ENCODE measurements around the gene MYB.
A peak's percentile ranks its signal among the peaks of the same experiment; 100 is the strongest.

The MYB gene

DNA sequence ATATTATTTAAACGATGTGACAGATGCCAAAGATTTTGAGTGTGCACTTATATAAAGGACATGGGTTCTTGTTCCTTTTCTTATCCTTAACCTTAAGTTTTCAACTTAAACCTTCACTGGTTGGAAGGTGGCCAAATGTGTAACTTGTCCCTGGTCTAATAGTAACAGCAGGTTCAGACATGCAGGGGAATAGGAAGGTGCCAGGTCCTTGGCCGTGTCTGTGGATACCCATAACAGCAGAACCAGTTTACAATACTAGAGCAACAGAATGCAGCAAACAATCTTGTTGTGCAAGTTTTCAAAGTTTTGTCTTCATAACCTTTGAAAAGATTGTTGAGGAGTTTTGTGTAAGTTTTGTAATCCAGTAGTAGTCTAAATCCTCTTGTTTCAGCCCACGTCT is 4.4 kb downstream of the MYB start:
- no peak for TF ChIP-seq CTCF (IDR thresholded peaks at IDR 0.05; ENCODE audit: control extremely low read depth, extremely low read depth, low read depth, missing control alignments)
- ChIA-PET CTCF (interaction anchor here (1.5 to 6.3 kb wide), 5 partner anchors 22 to 131 kb away, joined by 3 to 41 read pairs (median 23); partner anchors contain the start of gene HBS1L), POLR2A (no interaction called here)
- no peak for DNase-seq (ENCODE audit: extremely low spot score)

GRCh38 chr6:135186255-135186654 is 5.1 kb downstream of the MYB start:
- ChIA-PET POLR2A (no interaction called here), CTCF (interaction anchor here (0.9 to 5.4 kb wide), 2 partner anchors 17 to 43 kb away, joined by 3 to 41 read pairs; no protein-coding TSS in a partner anchor)
- no peak for DNase-seq (ENCODE audit: extremely low spot score)
- TF ChIP-seq CTCF (IDR thresholded peaks at IDR 0.05; ENCODE audit: control extremely low read depth, extremely low read depth, low read depth, missing control alignments) = no peak

DNA sequence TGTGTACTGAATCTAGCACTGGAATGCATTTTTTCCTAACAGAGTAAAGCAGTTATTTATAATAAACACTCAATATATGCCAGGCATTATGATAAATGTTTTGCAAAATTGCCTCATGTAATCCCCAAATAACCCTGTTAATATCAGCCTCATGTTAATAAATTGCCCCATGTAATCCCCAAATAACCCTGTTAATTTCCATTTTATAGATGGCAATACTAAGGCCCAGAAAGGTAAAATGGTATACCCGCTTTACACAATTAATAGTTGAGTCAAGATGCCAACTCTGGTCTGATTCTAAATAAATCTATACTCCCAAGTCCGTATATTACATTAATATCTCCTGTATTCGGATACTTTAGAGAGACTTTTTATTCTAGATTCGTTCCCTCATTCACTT is 6.3 kb downstream of the MYB start:
- no peak for TF ChIP-seq CTCF (IDR thresholded peaks at IDR 0.05; ENCODE audit: control extremely low read depth, extremely low read depth, low read depth, missing control alignments)
- ChIA-PET POLR2A (no interaction called here), CTCF (interaction anchor here (0.9 to 1.0 kb wide), 2 partner anchors 16 to 46 kb away, joined by 3 read pairs; no protein-coding TSS in a partner anchor)
- no peak for DNase-seq (ENCODE audit: extremely low spot score)

GRCh38 chr6:135188718-135189117 is 7.6 kb downstream of the MYB start:
- ChIA-PET CTCF (interaction anchor here (0.8 to 3.0 kb wide), 3 partner anchors 11 to 48 kb away, joined by 3 to 11 read pairs (median 3); no protein-coding TSS in a partner anchor), POLR2A (no interaction called here)
- no peak for DNase-seq (ENCODE audit: extremely low spot score)
- TF ChIP-seq CTCF (IDR thresholded peaks at IDR 0.05; ENCODE audit: control extremely low read depth, extremely low read depth, low read depth, missing control alignments) = no peak

DNA sequence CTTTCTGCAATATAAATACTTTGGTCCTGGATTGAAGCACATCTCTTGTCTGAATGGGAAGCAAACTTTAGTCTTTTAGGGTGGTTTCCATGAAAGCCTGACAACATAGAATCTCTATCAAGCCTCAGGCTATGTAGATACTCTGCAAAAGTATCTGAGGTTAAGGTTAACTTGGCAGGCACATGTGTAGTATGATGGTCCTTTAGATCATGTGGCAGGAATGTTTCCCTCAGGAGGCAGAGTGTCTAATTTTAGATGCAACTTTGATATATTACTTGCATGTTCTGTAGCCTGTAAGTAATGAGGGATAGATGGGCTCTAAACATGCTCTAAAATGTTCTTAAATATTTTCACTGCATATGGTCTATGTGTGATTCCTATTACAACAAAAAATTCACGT is 8.2 kb downstream of the MYB start:
- DNase-seq (ENCODE audit: extremely low spot score) = no peak
- no peak for TF ChIP-seq CTCF (IDR thresholded peaks at IDR 0.05; ENCODE audit: control extremely low read depth, extremely low read depth, low read depth, missing control alignments)
- CTCF ChIA-PET = interaction anchor here (0.8 to 3.0 kb wide), 7 partner anchors 8 to 102 kb away, joined by 3 to 11 read pairs (median 5); partner anchors contain the start of gene MYB
- POLR2A ChIA-PET = interaction anchor here (0.6 kb wide), 1 partner anchor 183 kb away, joined by 3 read pairs; no protein-coding TSS in a partner anchor

DNA sequence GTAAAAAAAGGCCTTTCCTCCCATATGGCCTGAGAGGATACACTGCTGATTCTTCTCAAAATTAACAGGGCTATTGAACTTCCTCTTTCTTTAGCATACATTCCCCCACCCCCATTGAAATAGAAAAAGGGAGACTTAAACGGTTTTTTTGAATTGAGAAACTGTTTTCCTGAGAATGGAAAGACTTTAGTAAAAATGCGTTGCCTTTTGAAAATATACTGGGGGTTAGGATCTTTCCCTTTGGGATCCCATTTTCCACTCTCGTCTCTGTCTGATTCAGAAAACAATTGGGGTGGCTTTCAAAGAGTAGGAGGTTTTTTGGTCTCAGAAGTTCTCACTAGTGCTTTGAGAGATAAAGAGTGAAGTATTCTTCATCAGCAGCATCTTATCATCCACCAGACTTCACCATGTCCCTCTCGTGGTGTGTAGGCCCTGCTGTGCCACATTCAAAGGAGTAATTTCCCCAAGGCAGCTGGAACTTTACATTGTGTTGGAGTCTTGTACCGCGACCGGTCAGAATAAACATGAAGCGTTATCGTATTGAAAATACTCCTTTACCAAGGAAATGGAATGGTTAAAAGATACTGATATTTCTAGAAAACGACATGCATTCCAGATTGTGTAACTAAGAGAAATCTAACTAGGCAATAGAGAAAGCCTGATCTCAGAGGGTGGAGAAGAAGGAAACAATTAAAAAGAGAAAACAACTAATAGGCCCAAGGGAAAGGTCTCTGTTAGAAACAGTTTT is 10.6 kb downstream of the MYB start:
- POLR2A ChIA-PET = no interaction called here
- peak; percentile 18 for DNase-seq (ENCODE audit: extremely low spot score)
- TF ChIP-seq CTCF (IDR thresholded peaks at IDR 0.05; ENCODE audit: control extremely low read depth, extremely low read depth, low read depth, missing control alignments) = no peak
- CTCF ChIA-PET = interaction anchor here (1.2 to 3.0 kb wide), 11 partner anchors 8 to 246 kb away, joined by 3 to 14 read pairs (median 6); partner anchors contain the start of gene MYB

All from GM10248 (cell line).